GM12892 (cell line): Measurements from ENCODE around the gene SWSAP1.
A peak's percentile ranks its signal among the peaks of the same experiment; 100 is the strongest.
"Not testable (repeated sequence)": the region's sequence is repeated elsewhere in the genome, so short reads cannot be mapped to it uniquely, and the experiment has no call there.

Experiments
- DNase-seq: peaks from one replicate; pipeline ENCODE4 v3.0.0; 2011; ENCODE audit not compliant: insufficient read length
- FAIRE-seq: peaks from 2 replicates; lab custom pipeline; 2011; peaks lifted over from hg19 to GRCh38; lab: Jason Lieb, UNC
- POLR2A ChIP-seq: IDR thresholded peaks from 2 replicates; pipeline ENCODE4 v1.6.1; 2011; ENCODE audit warnings: low read depth, low read length, control low read depth
- POLR2AphosphoS5 ChIP-seq: IDR thresholded peaks from 2 replicates; pipeline ENCODE4 v1.6.1; 2011; ENCODE audit warnings: low read depth, low read length, control low read depth
- TAF1 ChIP-seq: IDR thresholded peaks from 2 replicates; pipeline ENCODE4 v1.6.1; 2011; ENCODE audit warnings: low read depth, mild to moderate bottlenecking, control low read depth, low read length, borderline replicate concordance

SWSAP1 gene

DNA sequence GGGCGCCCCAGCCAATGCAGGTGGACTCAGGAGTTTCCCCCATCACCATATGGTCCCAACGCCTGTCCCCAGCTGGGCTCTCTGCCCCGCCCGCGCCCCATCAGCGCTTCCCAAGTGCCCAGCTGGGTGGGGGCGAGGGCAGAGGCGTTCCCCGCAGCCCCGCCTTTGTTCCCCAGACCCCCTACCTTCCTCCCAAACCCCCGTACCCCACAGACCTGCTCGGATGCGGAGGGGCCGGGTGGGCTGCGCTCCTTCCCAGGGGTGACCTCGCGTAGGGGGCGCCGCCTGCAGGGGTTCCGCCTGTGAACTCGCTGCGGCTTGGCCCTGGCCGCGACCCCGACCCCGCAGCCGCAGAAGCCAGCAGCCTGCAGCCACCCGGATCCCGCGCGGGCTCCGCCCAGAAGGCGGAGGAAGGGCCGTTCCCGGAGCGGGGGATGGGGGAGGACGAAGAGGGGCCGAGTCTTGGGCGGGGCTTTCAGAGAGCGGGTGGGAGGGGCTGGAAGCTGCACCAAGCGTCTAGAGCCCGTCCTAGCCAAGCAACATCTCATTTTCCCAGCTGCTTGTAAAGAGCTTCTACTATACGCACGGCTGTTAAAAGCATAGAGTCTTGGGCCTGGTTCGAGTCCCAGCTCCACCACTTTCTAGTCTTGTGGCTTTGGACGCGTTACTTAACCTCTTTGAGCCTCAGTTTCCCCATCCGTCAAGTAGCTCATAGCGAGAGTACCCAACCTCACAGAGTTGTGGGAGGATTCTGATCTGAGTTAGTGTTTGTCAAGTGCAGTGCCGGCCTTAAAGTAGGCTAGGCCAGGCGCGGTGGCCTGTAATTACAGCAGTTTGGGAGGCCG is 35.0 kb upstream of the SWSAP1 start, which contains the start of gene RAB3D:
Gene RAB3D (minus strand): TSS at position 404 of the 845 bp plus-strand sequence. CDS start 2,258 bp downstream, outside the sequence.
- DNase-seq (peak; percentile 97), FAIRE-seq (peak; percentile 85)
- TF ChIP-seq POLR2A (no peak; the same call in 1 of the 2 replicates), TAF1 (no peak), POLR2AphosphoS5 (no peak)

DNA sequence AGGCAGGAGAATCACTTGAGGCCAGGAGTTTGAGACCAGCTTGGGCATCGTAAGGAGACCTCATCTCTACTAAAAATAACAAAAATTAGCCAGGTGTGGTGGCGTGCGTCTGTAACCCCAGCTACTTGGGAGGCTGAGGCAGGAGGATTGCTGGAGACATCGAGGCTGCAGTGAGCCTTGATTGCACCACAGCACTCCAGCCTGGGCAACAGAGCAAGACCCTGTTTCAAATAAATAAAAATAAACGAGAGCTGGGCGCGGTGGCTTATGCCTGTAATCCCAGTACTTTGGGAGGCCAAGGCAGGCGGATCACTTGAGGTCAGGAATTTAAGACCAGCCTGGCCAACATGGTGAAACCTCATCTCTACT is 34.4 kb upstream of the SWSAP1 start:
- not testable (repeated sequence) for FAIRE-seq, DNase-seq

DNA sequence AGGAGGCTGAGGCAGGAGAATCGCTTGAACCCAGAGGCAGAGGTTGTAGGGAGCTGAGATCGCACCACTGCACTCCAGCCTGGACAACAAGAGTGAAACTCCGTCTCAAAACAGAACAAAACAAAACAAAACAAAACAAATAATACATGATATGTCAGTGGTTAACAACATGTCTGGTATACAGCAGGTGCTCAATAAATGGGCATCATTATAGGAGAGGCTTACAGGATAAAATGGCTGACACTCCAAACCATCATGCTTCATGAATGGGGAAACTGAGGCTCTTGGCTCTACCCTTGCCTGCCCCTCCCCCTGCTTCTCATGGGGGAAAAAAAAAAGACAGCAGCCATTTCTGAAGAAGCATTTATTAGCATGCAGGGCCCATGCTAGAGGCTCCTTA is 32.0 kb upstream of the SWSAP1 start:
- DNase-seq (no peak), FAIRE-seq (no peak)
- TF ChIP-seq POLR2A (no peak), TAF1 (no peak), POLR2AphosphoS5 (no peak)

DNA sequence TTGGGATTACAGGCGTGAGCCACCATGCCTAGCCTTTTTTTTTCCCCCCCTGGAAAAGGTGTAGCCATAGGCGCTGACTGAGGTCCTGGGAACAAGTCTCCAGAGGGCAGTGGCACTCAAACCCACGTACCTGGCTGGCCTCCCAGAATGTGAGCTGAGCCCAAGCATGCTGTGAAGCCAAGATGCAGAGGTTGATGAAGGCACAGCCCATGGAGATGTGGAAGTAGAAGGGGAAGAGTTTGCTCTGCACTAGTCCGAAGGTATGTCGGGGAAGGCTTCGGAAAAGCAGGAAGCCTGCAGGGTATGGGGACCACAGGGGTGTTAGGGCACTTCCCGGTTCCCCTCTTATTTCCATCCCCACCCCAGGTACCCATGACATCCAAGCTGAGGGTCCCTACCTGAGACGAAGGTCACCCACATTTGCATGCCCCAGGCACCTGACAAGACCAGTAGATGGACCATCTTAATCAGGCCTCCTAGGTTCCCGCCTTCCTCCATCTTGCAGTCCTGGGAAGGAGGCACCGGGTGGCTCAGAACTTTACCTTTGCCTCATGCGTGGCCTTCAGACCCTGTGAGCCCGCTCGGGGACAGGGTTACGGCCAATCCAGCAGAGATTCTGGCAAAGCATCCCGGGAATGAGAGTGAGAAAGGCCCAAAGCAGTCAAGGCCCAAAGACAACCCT is 29.2 kb upstream of the SWSAP1 start:
- DNase-seq: no peak

DNA sequence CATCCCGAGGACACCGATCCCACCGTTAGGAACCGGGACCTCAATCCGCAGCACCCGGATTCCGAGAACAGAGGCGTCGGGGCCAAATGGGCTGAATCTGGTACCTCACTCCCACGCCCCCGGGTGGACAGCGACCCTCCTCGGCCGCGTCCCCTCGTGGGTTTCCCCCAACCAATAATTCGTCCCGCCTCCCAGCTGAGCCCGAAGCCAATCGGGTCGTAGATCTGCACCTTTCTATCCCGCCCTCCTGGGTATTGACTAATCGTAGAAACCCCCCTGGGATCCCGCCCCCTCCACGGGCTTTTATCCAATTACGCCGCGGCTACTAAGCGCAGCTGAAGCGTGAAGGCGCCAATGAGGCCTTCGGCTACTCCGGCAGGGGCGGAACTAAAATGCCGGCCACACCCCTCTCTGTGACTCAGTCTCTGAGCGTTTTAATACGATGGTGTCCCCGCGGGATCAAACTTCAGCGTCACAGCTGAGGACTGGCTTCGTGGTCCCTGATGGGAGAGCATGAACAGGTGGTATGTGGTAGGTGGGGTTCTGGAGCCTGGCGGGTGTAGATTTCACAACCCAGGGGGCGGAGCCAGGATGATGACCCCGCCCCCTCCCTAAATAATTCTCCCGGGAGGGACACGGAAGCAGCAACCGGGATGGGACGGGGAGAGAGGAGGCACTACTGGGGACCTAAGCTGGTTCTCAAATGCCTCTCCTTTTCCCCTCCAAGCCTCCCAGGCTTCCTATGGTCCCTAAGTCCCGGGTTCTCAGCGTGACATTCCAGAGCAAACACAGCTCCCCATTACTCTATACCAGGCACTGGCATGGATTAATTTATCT is 28.1 kb upstream of the SWSAP1 start, which contains the start of the genes CCDC159 and TMEM205:
Gene CCDC159 (plus strand): TSS at position 416 of the 837 bp plus-strand sequence. CDS start 88 bp downstream, at position 504.
Gene TMEM205 (minus strand): TSS at position 165 of the 837 bp plus-strand sequence. CDS start 649 bp downstream, outside the sequence.
- TF ChIP-seq TAF1 (no peak), POLR2AphosphoS5 (peak; percentile 9; the same call in 1 of the 2 replicates), POLR2A (peak; percentile 62; the same call in 1 of the 2 replicates)
- DNase-seq (peak; percentile 95), FAIRE-seq (peak; percentile 99)

More for the DNA sequence above, 29.2 kb upstream of the SWSAP1 start:
- FAIRE-seq: peak; percentile 66
- no peak for TF ChIP-seq POLR2AphosphoS5
- TF ChIP-seq POLR2A: no peak
- no peak for TF ChIP-seq TAF1

DNA sequence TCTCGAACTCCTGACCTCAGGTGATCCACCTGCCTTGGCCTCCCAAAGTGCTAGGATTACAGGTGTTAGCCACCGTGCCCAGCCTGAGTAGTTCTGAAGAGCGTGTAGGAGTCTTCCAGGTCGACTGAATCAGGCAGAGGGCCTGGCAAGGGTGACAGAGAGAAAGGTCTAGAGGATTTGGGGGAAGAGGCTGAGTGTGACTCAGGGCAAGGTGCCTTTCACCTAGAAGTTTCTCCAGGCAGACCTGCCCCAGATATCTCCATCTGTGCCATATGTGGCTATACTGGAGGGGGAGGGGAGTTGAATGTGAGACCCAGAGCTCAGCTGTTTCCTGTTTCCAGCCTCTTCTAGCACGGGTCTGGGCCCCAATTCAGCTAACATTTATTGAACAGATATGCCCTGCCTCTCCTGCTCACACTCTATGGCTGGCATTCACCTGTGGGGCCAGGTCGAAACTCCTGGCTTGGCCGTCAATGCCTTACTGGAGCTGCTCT is 26.9 kb upstream of the SWSAP1 start:
- FAIRE-seq (no peak), DNase-seq (no peak)

DNA sequence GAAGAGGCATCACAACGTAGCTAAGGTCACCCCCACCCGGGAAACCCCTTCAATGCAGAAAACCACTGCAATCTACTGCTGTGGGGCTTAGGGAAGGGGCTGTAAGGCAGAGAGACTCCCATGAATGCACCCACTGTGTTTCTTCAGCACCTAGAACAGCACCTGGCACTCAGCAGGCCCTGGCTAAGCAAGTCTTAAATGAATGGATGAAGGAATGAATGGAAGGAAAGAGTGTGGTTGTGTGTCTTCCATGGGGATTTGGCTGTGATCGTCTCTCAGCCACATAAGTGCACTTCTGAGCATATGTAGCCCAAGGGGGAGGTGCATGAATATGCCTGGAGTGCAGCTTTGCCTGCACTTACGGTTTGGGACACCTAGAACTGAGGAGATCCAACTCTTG is 25.3 kb upstream of the SWSAP1 start:
- DNase-seq (no peak), FAIRE-seq (no peak)
- TF ChIP-seq POLR2AphosphoS5 (no peak), POLR2A (no peak), TAF1 (no peak)

More for the DNA sequence above, 26.9 kb upstream of the SWSAP1 start:
- TF ChIP-seq POLR2A: no peak
- no peak for TF ChIP-seq TAF1
- TF ChIP-seq POLR2AphosphoS5: no peak

DNA sequence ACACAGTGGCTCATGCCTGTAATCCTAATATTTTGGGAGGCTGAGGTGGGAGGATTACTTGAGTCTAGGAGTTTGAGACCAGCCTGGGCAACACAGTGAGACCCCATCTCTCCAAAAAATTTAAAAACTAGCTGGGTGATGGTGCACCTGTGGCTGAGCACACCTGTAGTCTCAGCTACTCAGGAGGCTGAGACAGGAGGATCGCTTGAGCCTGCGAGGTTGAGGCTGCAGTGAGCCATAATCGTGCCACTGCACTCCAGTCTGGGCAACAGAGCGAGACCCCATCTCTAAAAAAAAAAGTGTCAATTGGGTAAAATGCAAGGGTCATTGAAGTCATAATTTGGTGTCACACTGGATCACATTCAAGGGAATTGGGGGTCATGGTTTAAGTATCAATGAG is 20.4 kb upstream of the SWSAP1 start:
- DNase-seq, FAIRE-seq: not testable (repeated sequence)

DNA sequence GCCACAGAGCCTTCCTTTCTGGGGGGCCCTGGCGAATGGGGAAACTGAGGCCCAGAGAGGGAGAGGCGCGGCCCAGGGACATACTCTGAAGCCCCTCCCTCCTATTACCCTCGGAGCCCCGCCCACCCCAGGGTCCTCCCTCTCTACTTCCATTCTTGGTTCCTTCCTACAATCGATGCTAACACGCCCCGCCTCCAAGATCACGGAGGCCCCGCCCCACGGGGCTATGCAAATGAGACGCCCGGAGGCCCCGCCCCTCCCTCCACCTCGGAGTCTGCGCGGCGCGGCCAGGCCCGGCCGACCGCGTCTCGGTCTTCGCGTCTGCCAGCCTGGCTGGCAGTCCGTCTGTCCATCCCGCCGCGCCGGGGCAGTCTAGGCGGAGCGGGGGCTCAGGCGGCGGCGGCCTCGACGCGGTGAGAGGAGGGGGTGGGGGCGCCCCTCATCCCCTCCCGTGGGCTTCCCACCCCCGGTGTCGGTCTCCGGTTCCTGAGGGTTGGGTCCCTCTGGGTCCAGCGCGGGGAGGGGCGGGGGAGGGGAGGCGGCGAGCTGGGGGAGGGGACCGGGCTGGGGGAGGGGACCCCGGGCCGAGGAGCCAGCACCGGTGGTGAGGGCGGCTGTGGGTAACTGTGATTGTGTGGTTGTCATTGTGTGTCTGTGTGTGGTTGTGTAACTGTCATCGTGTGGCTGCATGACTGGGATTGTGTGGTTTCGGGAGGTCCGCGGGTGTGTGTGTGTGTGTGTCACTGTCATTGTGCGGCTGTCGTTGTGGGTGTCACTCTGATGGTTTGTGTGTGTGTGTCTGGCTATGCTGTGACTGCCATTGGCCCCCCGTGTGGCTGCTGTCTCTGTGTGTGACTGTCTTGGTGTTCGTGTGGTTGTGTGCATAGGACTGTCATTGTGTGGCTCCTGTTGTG is 19.0 kb upstream of the SWSAP1 start, which contains the start of gene PLPPR2:
Gene PLPPR2 (plus strand): TSS at position 273 of the 914 bp plus-strand sequence. CDS start 2,242 bp downstream, outside the sequence.
- TF ChIP-seq POLR2A: no peak
- TF ChIP-seq TAF1: no peak
- no peak for TF ChIP-seq POLR2AphosphoS5
- peak; percentile 89 for DNase-seq
- peak; percentile 81 for FAIRE-seq

DNA sequence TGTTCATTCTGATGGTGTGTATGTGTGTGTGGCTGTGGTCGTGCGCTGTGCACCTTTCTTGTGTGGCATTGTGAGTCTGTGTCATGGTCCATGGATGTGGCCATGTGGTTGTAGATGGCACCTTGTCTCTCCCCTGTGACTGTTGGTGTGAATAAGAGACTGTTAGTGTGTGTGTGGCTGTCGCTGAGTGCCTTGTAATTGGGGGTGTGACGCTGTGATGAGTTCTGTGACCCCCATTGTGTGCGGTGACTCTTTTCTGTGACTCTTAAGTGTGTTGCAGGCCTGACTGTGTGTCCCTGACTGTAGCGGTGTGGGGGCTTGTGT is 18.4 kb upstream of the SWSAP1 start:
- no peak for TF ChIP-seq TAF1
- no peak for TF ChIP-seq POLR2AphosphoS5
- no peak for TF ChIP-seq POLR2A
- FAIRE-seq: peak; percentile 73

More for the DNA sequence above, 18.4 kb upstream of the SWSAP1 start:
- no peak for DNase-seq
